Endothelial cell of umbilical vein (primary cell): ENCODE results near the gene VARS1. TPM values are rescaled to one million over a fixed set of nuclear protein-coding genes. Genes with fewer than 3 reads are reported as not detected.

Source experiments
- BruUV-seq: library from RNA; stranded (reverse); fragments of 400-500 nt; replicated peaks from 2 replicates; lab custom pipeline; 2021; lab: Mats Ljungman, UMichigan
- CTCF ChIA-PET: fragments of 300-600, 350-600 bp; sonication (Branson Sonifier 250); formaldehyde crosslinking; loops from one replicate; lab custom pipeline; 2021; ENCODE audit warnings: antibody characterized with exemption, inconsistent platforms; lab: Charles Lee
- POLR2A ChIA-PET: fragments of 300-600, 350-600 bp; sonication (Branson Sonifier 250); formaldehyde crosslinking; loops from one replicate; lab custom pipeline; 2021; ENCODE audit warnings: antibody characterized with exemption, inconsistent platforms; lab: Charles Lee
- DNase-seq: peaks from one replicate; pipeline ENCODE4 v3.0.0-alpha.2; 2011; ENCODE audit warnings: low read depth, low spot score
- FAIRE-seq: peaks from 2 replicates; lab custom pipeline; 2011; peaks lifted over from hg19 to GRCh38; lab: Jason Lieb, UNC
- H2AFZ ChIP-seq: 2 replicates; pipeline ENCODE4 v1.6.0; 2012; ENCODE audit warnings: low read depth, low read length, control low read depth, inconsistent platforms
- H3K27ac ChIP-seq: 2 replicates; pipeline ENCODE4 v1.5.1; 2011; ENCODE audit warnings: low read depth, mild to moderate bottlenecking, control low read depth, low read length, moderate library complexity; ENCODE audit not compliant: insufficient read depth
- H3K27me3 ChIP-seq, 2 experiments: 2 replicates each; pipeline versions ENCODE4 v1.6.0 to v1.6.1; 2011; ENCODE audit warnings: low read length in 2 of 2, mixed read lengths in 1 of 2; ENCODE audit not compliant: control insufficient read depth in 2 of 2, insufficient read depth in 2 of 2
- H3K36me3 ChIP-seq, 2 experiments: 2 replicates in 1 of 2; 3 replicates in 1 of 2; pipeline ENCODE4 v1.5.1; 2011; ENCODE audit warnings: low read length in 2 of 2, mild to moderate bottlenecking in 1 of 2, moderate library complexity in 1 of 2; ENCODE audit not compliant: control insufficient read depth in 2 of 2, insufficient read depth in 2 of 2; ENCODE audit errors: extremely low read depth in 1 of 2
- H3K4me1 ChIP-seq: 3 replicates; pipeline ENCODE4 v1.5.1; 2011; ENCODE audit warnings: mild to moderate bottlenecking, low read length; ENCODE audit not compliant: control insufficient read depth, insufficient read depth; ENCODE audit errors: extremely low read depth
- H3K4me2 ChIP-seq: 2 replicates; pipeline ENCODE4 v1.6.1; 2011; ENCODE audit warnings: low read length, control low read depth, mixed read lengths; ENCODE audit not compliant: insufficient read depth
- H3K4me3 ChIP-seq, 3 experiments: fragments of 200-600 bp in 1 of 3; sonication (generic), shearing (Covaris generic) in 1 of 3; replicated peaks in 1 of 3; 2 replicates each; pipeline ENCODE4 v1.5.1; 2011 to 2016; ENCODE audit warnings: control low read depth in 3 of 3, low read length in 3 of 3, mild to moderate bottlenecking in 2 of 3, inconsistent platforms in 1 of 3, low read depth in 1 of 3, moderate library complexity in 1 of 3; ENCODE audit not compliant: insufficient read depth in 1 of 3
- H3K79me2 ChIP-seq: 2 replicates; pipeline ENCODE4 v1.6.0; 2012; ENCODE audit warnings: low read length, inconsistent platforms; ENCODE audit not compliant: control insufficient read depth, insufficient read depth
- H3K9ac ChIP-seq: replicated peaks from 2 replicates; pipeline ENCODE3; 2011; ENCODE audit warnings: low read length, control low read depth; ENCODE audit not compliant: insufficient read depth; ENCODE audit errors: extremely low read depth
- H3K9me1 ChIP-seq: replicated peaks from 3 replicates; pipeline ENCODE4 v1.6.0; 2011; ENCODE audit warnings: mild to moderate bottlenecking, low read length; ENCODE audit not compliant: control insufficient read depth, insufficient read depth; ENCODE audit errors: extremely low read depth
- H3K9me3 ChIP-seq: replicated peaks from 2 replicates; pipeline ENCODE4 v1.5.1; 2012; ENCODE audit warnings: low read length, inconsistent platforms; ENCODE audit not compliant: control insufficient read depth, insufficient read depth
- H4K20me1 ChIP-seq: replicated peaks from 2 replicates; pipeline ENCODE3; 2011; ENCODE audit warnings: mild to moderate bottlenecking, low read length; ENCODE audit not compliant: control insufficient read depth, insufficient read depth; ENCODE audit errors: extremely low read depth
- CTCF ChIP-seq, 2 donors: IDR thresholded peaks; 1 replicate in 1 of 2; 2 replicates in 1 of 2; pipeline ENCODE4 v1.5.1; 2011; ENCODE audit warnings: low read length in 2 of 2, mild to moderate bottlenecking in 2 of 2, moderate library complexity in 2 of 2, control low read depth in 1 of 2, inconsistent platforms in 1 of 2, low read depth in 1 of 2; ENCODE audit not compliant: insufficient read depth in 1 of 2; ENCODE audit errors: extremely low read depth in 1 of 2
- EZH2 ChIP-seq: IDR thresholded peaks from 2 replicates; pipeline ENCODE4 v1.6.1; 2012; ENCODE audit warnings: borderline replicate concordance, low read depth, mild to moderate bottlenecking, moderate library complexity, low read length, inconsistent platforms; ENCODE audit not compliant: severe bottlenecking
- JUN ChIP-seq: IDR thresholded peaks from 2 replicates; pipeline ENCODE4 v1.6.1; 2011; ENCODE audit warnings: borderline replicate concordance, low read depth; ENCODE audit not compliant: insufficient read length, insufficient read depth
- POLR2AphosphoS5 ChIP-seq: IDR thresholded peaks from 2 replicates; pipeline ENCODE4 v1.6.1; 2012; ENCODE audit warnings: low read depth, mild to moderate bottlenecking, control low read depth, low read length, moderate library complexity; ENCODE audit not compliant: insufficient read depth
- dilution Hi-C: fragments of 300-500 bp; cut with MboI; formaldehyde crosslinking; loops from one replicate; pipeline ENCODE4 v1.15.0; 2019; ENCODE audit warnings: low sequenced_read_pairs; ENCODE audit not compliant: extremely low pct_ligation_motif_present
- intact Hi-C: fragments of 100-400 bp; cut with micrococcal nuclease; formaldehyde crosslinking; loops from one replicate; pipeline ENCODE4 v1.10.0; 2022
- polyA plus RNA-seq, 4 experiments: library from polyadenylated mRNA; depleted of rRNA in 3 of 4; stranded (reverse) in 3 of 4; unstranded in 1 of 4; fragments of >200 nt; gene quantifications; 2 replicates each; pipeline versions ENCODE4 v1.2.1 to v1.2.3, GENCODE V29; 2011 to 2012; ENCODE audit warnings: missing spikeins in 1 of 4
- total RNA-seq: library from RNA; stranded (reverse); gene quantifications from 2 replicates; pipeline ENCODE4 v1.2.3, GENCODE V29; 2021

Gene VARS1
- total and polyA plus RNA-seq, 2 donors (not counting 3 experiments of a cell fraction or from before 2014, with no cell fraction given) = 37.4 to 121 TPM

- TF ChIP-seq CTCF (IDR thresholded peaks at IDR 0.05; ENCODE audit: extremely low read depth in 1 of 2, insufficient read depth in 1 of 2, low read depth in 1 of 2, low read length in 2 of 2) (no peak), JUN (no peak), POLR2AphosphoS5 (no peak), EZH2 (no peak)
- Histone ChIP-seq H3K27me3 (no peaks in the 10 kb centered on the region), H3K4me1 (no peaks in the 10 kb centered on the region), H3K27ac (no peak overlapping the region), H3K9me3 (no peaks in the 10 kb centered on the region), H2AFZ (no peak overlapping the region), H3K9me1 (no peaks in the 10 kb centered on the region), H3K4me2 (no peak overlapping the region), H3K36me3 (no peaks in the 10 kb centered on the region), H3K4me3 (no peak overlapping the region), H3K9ac (no peak overlapping the region), H4K20me1 (no peaks in the 10 kb centered on the region), H3K79me2 (no peaks in the 10 kb centered on the region)
- ChIA-PET CTCF (interaction anchor here (1.2 to 6.6 kb wide), 7 partner anchors 9 to 87 kb away, joined by 3 to 61 read pairs (median 29); partner anchors contain the start of genes CLIC1, DDAH2 and MSH5), POLR2A (interaction anchor here (0.7 kb wide), 1 partner anchor 60 kb away, joined by 7 read pairs; no protein-coding TSS in a partner anchor)
- dilution Hi-C loops = no loop called here
- FAIRE-seq (no peak), DNase-seq (no peak)
- intact Hi-C loops = loop anchor here (5.0 kb wide), 1 partner anchor 224 kb away; the partner anchor contains the start of genes ATP6V1G2 and NFKBIL1
- no TSS peak for BruUV-seq
These were observed 24.7 kb downstream of the VARS1 start for GRCh38 chr6:31770860-31771259.
